BJ (cell line): Measurements from ENCODE around the gene LDLRAP1. TPM values are rescaled to one million over a fixed set of nuclear protein-coding genes. Genes with fewer than 3 reads are reported as not detected.

Experiments used
- CTCF ChIA-PET: fragments of 350-600 bp; formaldehyde crosslinking; extraction: SDS; loops from one replicate; lab custom pipeline; 2021; ENCODE audit warnings: antibody characterized with exemption, inconsistent platforms; lab: Yijun Ruan, JAX
- POLR2A ChIA-PET: fragments of 300-600 bp; sonication (Branson Sonifier 250); formaldehyde crosslinking; extraction: SDS; loops from one replicate; lab custom pipeline; 2021; ENCODE audit warnings: antibody characterized with exemption; lab: Charles Lee
- DNase-seq: peaks from one replicate; pipeline ENCODE4 v3.0.0-alpha.2; 2011; ENCODE audit warnings: low read depth
- H3K27me3 ChIP-seq: 2 replicates; pipeline ENCODE4 v1.6.0; 2011; ENCODE audit warnings: low read length; ENCODE audit not compliant: control insufficient read depth, insufficient read depth
- H3K36me3 ChIP-seq: 2 replicates; pipeline ENCODE4 v1.5.1; 2011; ENCODE audit warnings: low read length; ENCODE audit not compliant: control insufficient read depth, insufficient read depth
- H3K4me3 ChIP-seq: 2 replicates; pipeline ENCODE4 v1.5.1; 2011; ENCODE audit warnings: low read depth, mild to moderate bottlenecking, control low read depth, low read length
- CTCF ChIP-seq: IDR thresholded peaks from 2 replicates; pipeline ENCODE4 v1.5.1; 2011; ENCODE audit warnings: low read depth, mild to moderate bottlenecking, control low read depth, inconsistent platforms, low read length, moderate library complexity; ENCODE audit not compliant: insufficient read depth
- polyA plus RNA-seq: library from polyadenylated mRNA; depleted of rRNA; stranded (reverse); fragments of >200 nt; gene quantifications from 2 replicates; pipeline ENCODE4 v1.2.3, GENCODE V29; 2011

The LDLRAP1 gene
- polyA plus RNA-seq, 1 experiment: 27.2 TPM

- Histone ChIP-seq H3K4me3 (no peak overlapping the region), H3K27me3 (peaks cover 6% of the 10 kb centered on the region), H3K36me3 (no peaks in the 10 kb centered on the region)
- POLR2A ChIA-PET: no interaction called here
- no peak for DNase-seq
- no peak for TF ChIP-seq CTCF
- CTCF ChIA-PET: interaction anchor here (1.6 kb wide), 1 partner anchor 10 kb away, joined by 7 read pairs; no protein-coding TSS in a partner anchor
These were observed 13.8 kb upstream of the LDLRAP1 start for GRCh38 chr1:25529518-25530185.

- CTCF ChIA-PET: interaction anchor here (1.6 kb wide), 1 partner anchor 9 kb away, joined by 5 read pairs; no protein-coding TSS in a partner anchor
- DNase-seq: no peak
- no peak for TF ChIP-seq CTCF
These were observed 13.0 kb upstream of the LDLRAP1 start for GRCh38 chr1:25530186-25531081.

GRCh38 chr1:25531082-25531461 lies 12.3 kb upstream of the LDLRAP1 start:
- Histone ChIP-seq H3K36me3 (no peaks in the 10 kb centered on the region), H3K4me3 (no peak overlapping the region), H3K27me3 (peaks cover 5% of the 10 kb centered on the region; the same call in 1 of the 2 replicates)
- CTCF ChIA-PET: interaction anchor here (1.0 to 1.6 kb wide), 2 partner anchors 10 kb away, joined by 4 to 5 read pairs; no protein-coding TSS in a partner anchor
- no peak for TF ChIP-seq CTCF
- no peak for DNase-seq
- POLR2A ChIA-PET: no interaction called here

More at GRCh38 chr1:25530186-25531081, 13.0 kb upstream of the LDLRAP1 start:
- POLR2A ChIA-PET: no interaction called here
- no peaks in the 10 kb centered on the region for H3K36me3 ChIP-seq
- H3K27me3 ChIP-seq: peaks cover 3% of the 10 kb centered on the region; the same call in 1 of the 2 replicates
- H3K4me3 ChIP-seq: no peak overlapping the region

- TF ChIP-seq CTCF: no peak
- CTCF ChIA-PET: no interaction called here
- no peak for DNase-seq
- POLR2A ChIA-PET: no interaction called here
- Histone ChIP-seq H3K27me3 (peaks cover 4% of the 10 kb centered on the region; the same call in 1 of the 2 replicates), H3K36me3 (no peaks in the 10 kb centered on the region), H3K4me3 (no peak overlapping the region)
These were observed 10.4 kb upstream of the LDLRAP1 start for GRCh38 chr1:25532970-25533369.

GRCh38 chr1:25533775-25534409 lies 9.5 kb upstream of the LDLRAP1 start:
- Histone ChIP-seq H3K27me3 (peaks cover 4% of the 10 kb centered on the region; the same call in 1 of the 2 replicates), H3K4me3 (no peak overlapping the region), H3K36me3 (no peaks in the 10 kb centered on the region)
- TF ChIP-seq CTCF: no peak
- ChIA-PET CTCF (no interaction called here), POLR2A (no interaction called here)
- no peak for DNase-seq
